Neuron (in vitro differentiated cells): ENCODE data around the gene RHOB.
"Not testable (repeated sequence)": the region's sequence is repeated elsewhere in the genome, so short reads cannot be mapped to it uniquely, and the experiment has no call there.

Source experiments
- H2AFZ ChIP-seq: one replicate; pipeline ENCODE4 v1.6.1; 2013; ENCODE audit warnings: low read depth, mild to moderate bottlenecking, inconsistent platforms, low read length, moderate library complexity
- H3K27me3 ChIP-seq: one replicate; pipeline ENCODE4 v1.6.1; 2013; ENCODE audit warnings: low read length; ENCODE audit not compliant: insufficient read depth
- H3K36me3 ChIP-seq: one replicate; pipeline ENCODE4 v1.6.1; 2013; ENCODE audit warnings: low read length; ENCODE audit not compliant: insufficient read depth
- H3K4me1 ChIP-seq: one replicate; pipeline ENCODE4 v1.6.1; 2013; ENCODE audit warnings: low read length; ENCODE audit not compliant: insufficient read depth
- H3K4me3 ChIP-seq: 2 replicates; pipeline ENCODE4 v1.5.1; 2013; ENCODE audit warnings: mild to moderate bottlenecking, low read length, moderate library complexity
- H3K9me3 ChIP-seq: one replicate; pipeline ENCODE4 v1.6.1; 2013; ENCODE audit warnings: low read length

The RHOB gene

DNA sequence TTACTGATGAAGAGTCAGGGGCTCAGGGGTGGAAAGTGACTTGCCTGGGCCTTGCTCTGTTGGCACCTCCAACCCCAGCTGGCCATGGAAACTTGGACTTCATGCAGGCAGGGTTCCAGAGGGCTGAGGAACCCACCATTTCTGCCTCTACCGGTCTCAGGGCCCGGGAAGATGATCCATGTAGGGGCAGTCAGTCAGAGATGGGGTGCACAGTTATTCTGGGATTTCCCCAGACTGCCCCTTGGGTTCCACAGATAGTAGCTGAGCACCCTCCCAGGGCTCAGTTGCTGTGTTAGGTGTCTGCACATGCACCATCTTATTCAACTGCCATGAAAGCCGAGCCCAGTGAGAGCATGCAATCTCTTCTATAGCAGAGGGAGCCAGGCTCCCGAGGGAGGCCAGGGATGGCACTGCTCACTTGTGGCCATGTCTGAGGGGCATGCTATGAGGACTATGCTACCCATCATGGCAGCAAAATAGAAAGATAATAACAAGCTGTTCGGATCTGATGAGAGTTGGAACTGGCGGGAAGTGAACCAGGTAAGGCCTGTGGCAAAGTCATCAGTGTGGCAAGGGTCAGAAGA is 37.3 kb downstream of the RHOB start:
- Histone ChIP-seq H3K4me1 (peaks cover 27% of the 10 kb centered on the region), H3K36me3 (no peaks in the 10 kb centered on the region), H3K9me3 (no peaks in the 10 kb centered on the region), H2AFZ (no peak overlapping the region), H3K27me3 (no peaks in the 10 kb centered on the region), H3K4me3 (no peak overlapping the region)

- Histone ChIP-seq H3K36me3 (no peaks in the 10 kb centered on the region), H3K9me3 (no peaks in the 10 kb centered on the region), H3K4me3 (no peak overlapping the region), H3K4me1 (peaks cover 27% of the 10 kb centered on the region), H2AFZ (no peak overlapping the region), H3K27me3 (no peaks in the 10 kb centered on the region)
Measured at GRCh38 chr2:20484810-20485611, 38.1 kb downstream of the RHOB start.

DNA sequence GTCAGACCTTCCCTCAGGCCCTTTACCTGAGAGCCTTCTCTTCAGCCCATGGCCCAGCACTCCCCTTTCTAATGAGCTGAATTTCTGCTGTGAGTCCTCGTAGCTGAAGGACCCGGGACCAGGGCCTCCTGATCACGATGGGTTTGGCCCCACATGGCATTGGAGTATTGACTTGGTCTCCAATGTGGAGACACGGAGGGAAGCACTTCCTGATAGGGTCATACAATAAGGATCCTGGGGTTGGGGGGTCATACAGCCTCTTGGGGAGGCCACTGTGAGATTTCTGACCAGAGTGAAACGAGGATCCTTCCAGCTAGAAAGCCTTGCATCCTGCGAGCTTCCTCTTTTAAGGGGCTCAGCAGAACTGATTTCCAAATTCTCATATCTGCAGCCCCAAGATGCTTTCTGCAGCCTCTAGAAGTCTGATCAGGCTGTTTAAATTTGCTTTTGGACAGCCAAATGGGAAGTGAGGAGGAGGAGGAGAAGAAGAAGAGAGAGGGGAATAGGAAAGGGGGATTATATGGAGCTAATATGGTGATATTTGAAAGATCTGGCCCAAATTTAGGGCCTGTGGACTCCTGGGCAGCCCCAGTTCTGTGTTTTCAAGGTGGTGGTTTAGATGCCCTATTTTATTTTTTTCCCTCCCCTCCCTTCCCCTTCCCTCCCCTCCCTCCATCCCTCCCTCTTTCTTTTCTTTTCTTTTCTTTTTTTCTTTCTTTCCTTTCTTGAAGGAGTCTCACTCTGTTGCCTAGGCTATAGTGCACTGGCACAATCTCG is 38.9 kb downstream of the RHOB start:
- Histone ChIP-seq H3K9me3 (no peaks in the 10 kb centered on the region), H3K27me3 (no peaks in the 10 kb centered on the region), H3K4me1 (peaks cover 30% of the 10 kb centered on the region), H3K4me3 (no peak overlapping the region), H3K36me3 (no peaks in the 10 kb centered on the region), H2AFZ (no peak overlapping the region)

- Histone ChIP-seq H3K9me3 (no peaks in the 10 kb centered on the region), H3K4me3 (no peak overlapping the region), H3K4me1 (peaks cover 32% of the 10 kb centered on the region), H2AFZ (no peak overlapping the region), H3K36me3 (no peaks in the 10 kb centered on the region), H3K27me3 (no peaks in the 10 kb centered on the region)
Measured at GRCh38 chr2:20486571-20486970, 39.7 kb downstream of the RHOB start.

DNA sequence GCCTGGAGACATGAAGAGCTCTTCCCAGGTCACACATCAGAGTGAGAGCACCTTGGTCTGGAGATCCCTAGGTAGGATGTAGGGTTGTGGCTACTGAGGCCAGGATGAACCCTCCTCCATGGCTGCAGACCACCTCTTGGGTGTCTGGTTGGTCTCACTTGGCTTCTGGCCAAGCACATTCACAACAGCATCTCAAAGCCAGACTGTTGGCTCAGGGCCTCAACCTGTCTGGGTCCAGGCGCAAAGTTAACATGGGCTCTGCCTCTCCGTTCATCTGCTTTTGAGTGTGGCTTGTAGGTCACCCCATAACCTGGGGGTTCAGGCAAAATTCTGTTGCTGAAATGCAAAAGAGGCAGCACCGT is 40.1 kb downstream of the RHOB start:
- H2AFZ ChIP-seq = no peak overlapping the region
- H3K27me3 ChIP-seq = no peaks in the 10 kb centered on the region
- H3K4me1 ChIP-seq = peaks cover 32% of the 10 kb centered on the region
- no peak overlapping the region for H3K4me3 ChIP-seq
- H3K9me3 ChIP-seq = no peaks in the 10 kb centered on the region
- H3K36me3 ChIP-seq = no peaks in the 10 kb centered on the region

DNA sequence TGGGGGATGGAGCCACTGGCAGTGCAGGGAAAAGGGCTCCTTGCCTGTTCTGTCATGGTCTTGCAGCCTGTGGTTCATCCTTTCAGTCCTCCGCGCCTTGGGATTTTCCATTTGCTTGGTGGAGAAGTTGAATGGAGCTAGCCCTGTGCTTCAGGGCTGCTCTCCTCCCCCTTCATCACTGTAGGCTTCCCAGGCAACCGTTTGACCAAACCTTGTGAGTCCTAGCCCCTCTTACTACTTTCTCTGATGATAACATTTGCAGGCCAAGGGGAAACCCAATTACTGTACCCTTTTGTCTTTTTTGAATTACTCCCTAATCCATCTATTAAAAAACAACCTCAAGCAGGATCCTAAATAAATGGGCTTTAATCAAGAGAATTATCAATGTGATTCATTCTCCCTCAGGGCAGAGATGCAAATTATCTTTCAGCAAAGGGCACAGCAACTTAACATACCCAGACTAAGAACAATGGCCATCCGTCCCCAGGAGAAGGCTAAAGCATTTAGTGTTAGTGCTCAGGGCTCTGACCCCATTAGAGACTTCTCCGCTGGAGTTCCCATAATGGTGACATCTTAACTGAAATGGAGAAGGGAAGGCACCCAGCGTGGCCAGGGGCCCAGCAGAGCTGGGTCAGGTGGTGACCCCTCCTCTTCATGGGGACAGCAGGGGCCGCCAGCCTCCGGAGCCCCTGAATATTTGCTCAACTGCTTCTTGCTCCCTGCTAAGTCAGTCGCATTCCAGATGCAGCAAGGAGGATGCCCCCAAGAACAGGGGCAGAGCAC is 40.7 kb downstream of the RHOB start:
- Histone ChIP-seq H3K36me3 (no peaks in the 10 kb centered on the region), H2AFZ (no peak overlapping the region), H3K9me3 (no peaks in the 10 kb centered on the region), H3K27me3 (no peaks in the 10 kb centered on the region), H3K4me3 (no peak overlapping the region), H3K4me1 (peaks cover 36% of the 10 kb centered on the region)

DNA sequence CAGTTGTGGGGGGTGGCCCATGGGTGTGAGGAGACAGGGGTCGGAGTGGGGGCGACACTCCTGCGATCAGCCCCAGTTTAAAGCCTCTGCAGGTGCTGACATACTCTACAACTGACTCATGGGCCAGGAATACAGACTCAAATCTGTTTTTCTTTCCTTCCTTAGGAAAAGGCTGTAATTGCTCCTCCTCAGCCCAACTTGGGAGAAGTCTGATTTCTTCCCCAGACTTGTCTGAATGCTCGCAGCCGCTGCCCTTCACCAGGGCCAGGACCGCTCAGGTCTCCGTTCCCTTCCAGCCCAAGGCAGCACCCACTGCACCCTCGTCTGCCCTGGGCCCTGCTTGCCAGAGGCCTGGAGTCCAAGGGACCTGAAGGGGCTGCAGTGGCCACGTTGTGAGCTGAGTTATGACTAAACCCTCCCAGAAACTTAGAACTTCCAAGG is 41.3 kb downstream of the RHOB start:
- H3K27me3 ChIP-seq = no peaks in the 10 kb centered on the region
- no peak overlapping the region for H3K4me3 ChIP-seq
- no peaks in the 10 kb centered on the region for H3K9me3 ChIP-seq
- no peaks in the 10 kb centered on the region for H3K36me3 ChIP-seq
- no peak overlapping the region for H2AFZ ChIP-seq
- H3K4me1 ChIP-seq = peaks cover 36% of the 10 kb centered on the region

- no peaks in the 10 kb centered on the region for H3K9me3 ChIP-seq
- H2AFZ ChIP-seq = no peak overlapping the region
- no peak overlapping the region for H3K4me3 ChIP-seq
- H3K27me3 ChIP-seq = no peaks in the 10 kb centered on the region
- peaks cover 36% of the 10 kb centered on the region for H3K4me1 ChIP-seq
- H3K36me3 ChIP-seq = no peaks in the 10 kb centered on the region
Measured at GRCh38 chr2:20488782-20489181, 41.9 kb downstream of the RHOB start.

DNA sequence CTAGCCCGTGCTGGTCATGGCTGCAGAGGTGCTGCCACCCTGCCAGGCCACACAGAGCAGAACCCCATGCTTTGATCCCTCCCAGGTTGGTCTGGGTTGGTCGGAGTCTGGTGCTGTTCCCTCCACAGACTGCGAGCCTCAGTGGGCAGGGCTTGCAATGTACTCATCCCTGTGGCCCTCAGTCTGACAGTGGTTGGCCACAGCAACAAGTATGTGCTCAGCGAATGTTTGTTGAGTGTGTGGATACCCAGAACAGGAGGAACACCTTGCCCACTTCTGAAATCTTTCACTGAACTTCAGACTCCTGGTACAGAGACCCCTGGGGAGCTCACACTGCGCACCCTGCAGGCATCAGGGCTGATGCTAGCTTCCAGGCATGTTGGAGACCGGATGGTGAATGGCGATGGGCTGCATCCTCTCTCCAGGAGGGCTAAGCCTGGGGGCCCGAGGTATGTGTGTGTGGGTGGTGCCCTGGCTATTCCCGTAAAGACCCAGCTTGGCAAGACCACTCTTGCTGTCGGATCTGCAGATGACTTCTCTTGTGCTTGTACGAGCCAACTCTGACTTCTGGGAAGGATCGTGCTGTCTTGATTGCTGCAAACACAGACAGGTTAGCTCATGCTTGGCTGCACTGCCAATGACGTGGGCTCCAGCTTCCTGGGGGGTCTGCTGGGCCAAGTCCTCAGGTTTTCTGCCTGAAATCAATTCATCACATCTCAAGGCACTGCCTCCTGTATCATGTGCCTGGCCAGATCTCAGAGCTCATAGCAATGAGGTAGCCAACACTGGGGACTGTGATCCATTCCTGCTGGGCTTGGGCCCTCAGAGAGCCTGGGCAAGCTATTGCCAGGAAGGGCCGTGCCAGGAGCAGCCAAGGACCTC is 43.7 kb downstream of the RHOB start:
- Histone ChIP-seq H3K36me3 (no peaks in the 10 kb centered on the region), H2AFZ (no peak overlapping the region), H3K4me3 (no peak overlapping the region), H3K4me1 (peaks cover 48% of the 10 kb centered on the region), H3K9me3 (no peaks in the 10 kb centered on the region), H3K27me3 (no peaks in the 10 kb centered on the region)

DNA sequence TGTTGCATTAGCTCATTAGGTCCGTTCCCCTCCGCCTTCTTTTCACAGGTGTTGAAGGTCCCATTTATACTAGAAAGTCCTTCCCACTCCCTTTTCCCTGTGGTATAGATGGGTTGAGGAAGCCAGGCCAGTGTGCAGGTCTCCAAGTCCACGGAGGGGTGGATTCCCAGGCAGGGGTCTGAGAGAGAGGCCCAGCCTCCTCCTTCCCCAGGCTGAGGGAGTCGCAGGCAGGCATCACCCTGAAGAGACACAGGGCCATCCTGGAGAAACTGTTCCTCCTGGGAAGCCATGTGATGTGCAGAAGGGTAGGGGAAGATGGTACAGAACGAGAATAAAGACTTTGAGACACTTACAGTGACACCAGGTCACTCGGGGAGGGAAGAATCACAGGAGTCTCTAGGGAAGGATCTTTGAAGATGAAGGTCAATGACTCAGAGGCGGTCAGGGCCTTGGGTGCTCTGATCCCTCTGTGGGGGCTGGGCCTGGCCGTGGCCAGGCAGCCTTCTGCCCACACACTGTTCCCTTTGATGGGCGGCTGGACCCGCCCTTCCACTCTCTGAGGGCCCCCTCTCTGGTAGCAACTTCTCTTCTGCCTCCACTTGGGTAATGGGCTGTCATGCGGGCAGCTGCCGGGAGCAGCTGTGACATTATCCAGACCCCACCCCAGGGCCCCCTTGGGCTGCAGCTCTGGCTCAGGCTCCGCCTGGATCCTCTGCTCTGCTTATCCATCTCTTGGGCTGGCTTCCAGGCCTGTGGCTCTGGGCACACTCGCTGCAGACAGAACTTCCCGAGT is 45.1 kb downstream of the RHOB start:
- H3K9me3 ChIP-seq = no peaks in the 10 kb centered on the region
- H3K36me3 ChIP-seq = no peaks in the 10 kb centered on the region
- H2AFZ ChIP-seq = no peak overlapping the region
- H3K4me3 ChIP-seq = no peak overlapping the region
- H3K27me3 ChIP-seq = no peaks in the 10 kb centered on the region
- H3K4me1 ChIP-seq = peaks cover 50% of the 10 kb centered on the region

DNA sequence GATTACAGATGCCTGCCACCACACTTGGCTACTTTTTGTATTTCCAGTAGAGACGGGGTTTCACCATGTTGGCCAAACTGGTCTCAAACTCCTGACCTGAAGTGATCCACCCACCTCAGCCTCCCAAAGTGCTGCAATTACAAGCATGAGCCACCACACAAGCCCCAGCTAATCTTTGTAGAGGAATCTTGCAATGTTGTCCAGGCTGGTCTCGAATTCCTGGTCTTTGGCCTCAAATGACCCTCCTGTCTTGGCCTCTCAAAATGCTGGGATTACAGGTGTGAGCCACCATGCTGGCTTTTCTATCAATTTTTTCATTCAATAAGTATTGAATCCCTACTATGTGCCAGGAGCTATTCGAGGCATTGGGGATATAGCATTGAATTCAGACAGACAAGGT is 46.2 kb downstream of the RHOB start:
- H3K4me1 ChIP-seq = peaks cover 38% of the 10 kb centered on the region
- H3K27me3 ChIP-seq, H3K9me3 ChIP-seq, H2AFZ ChIP-seq, H3K36me3 ChIP-seq, H3K4me3 ChIP-seq: not testable (repeated sequence)

DNA sequence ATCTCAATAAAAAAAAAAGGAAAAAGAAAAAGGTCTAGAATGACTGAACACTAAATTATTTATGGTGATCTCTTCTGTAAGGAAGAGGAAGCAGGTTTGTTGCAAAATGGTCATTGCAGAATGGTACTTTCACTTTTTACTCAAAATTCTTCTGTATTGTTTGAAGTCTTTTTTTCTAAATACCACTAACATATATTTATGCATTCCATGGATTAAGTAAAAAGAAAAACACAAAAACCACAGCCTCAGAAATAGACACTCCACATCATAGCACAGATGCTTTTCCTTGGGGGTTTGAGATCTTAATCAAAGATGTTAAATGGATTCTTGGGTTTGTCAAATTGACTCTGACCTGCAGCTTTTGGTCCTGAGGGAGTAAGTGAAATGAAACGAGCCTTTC is 47.4 kb downstream of the RHOB start:
- H3K4me3 ChIP-seq = no peak overlapping the region

More for the DNA sequence above, 47.4 kb downstream of the RHOB start:
- no peaks in the 10 kb centered on the region for H3K36me3 ChIP-seq
- H3K4me1 ChIP-seq = peaks cover 27% of the 10 kb centered on the region
- no peak overlapping the region for H2AFZ ChIP-seq
- H3K9me3 ChIP-seq = no peaks in the 10 kb centered on the region
- no peaks in the 10 kb centered on the region for H3K27me3 ChIP-seq
